SW 1271 (cell line): ENCODE measurements around the gene EEF2.
"Not testable (repeated sequence)": the region's sequence is repeated elsewhere in the genome, so short reads cannot be mapped to it uniquely, and the experiment has no call there.

Source experiments
- DNase-seq, 2 experiments: peaks; one replicate each; lab custom pipeline; 2025; lab: John Stamatoyannopoulos, UW

EEF2 gene

GRCh38 chr19:3968556-3969434, 16.5 kb downstream of the EEF2 start:
- DNase-seq: peak; percentile 84 to 97

GRCh38 chr19:3967983-3968382, 17.3 kb downstream of the EEF2 start:
- not testable (repeated sequence) for DNase-seq

GRCh38 chr19:3966051-3967017, 18.9 kb downstream of the EEF2 start:
- no peak for DNase-seq

- no peak for DNase-seq
Measured at GRCh38 chr19:3964256-3965194, 20.7 kb downstream of the EEF2 start.

GRCh38 chr19:3963458-3964255, 21.6 kb downstream of the EEF2 start:
- no peak for DNase-seq

- DNase-seq: no peak
Measured at GRCh38 chr19:3961007-3961406, 24.3 kb downstream of the EEF2 start.

GRCh38 chr19:3959766-3960131, 25.5 kb downstream of the EEF2 start:
- DNase-seq: no peak

- DNase-seq: no peak
Measured at GRCh38 chr19:3958836-3959765, 26.2 kb downstream of the EEF2 start.

GRCh38 chr19:3955688-3956087, 29.6 kb downstream of the EEF2 start:
- DNase-seq: no peak

GRCh38 chr19:3955276-3955675, 30.0 kb downstream of the EEF2 start:
- DNase-seq: not testable (repeated sequence)

GRCh38 chr19:3954107-3954506, 31.2 kb downstream of the EEF2 start:
- DNase-seq: no peak

- not testable (repeated sequence) for DNase-seq
Measured at GRCh38 chr19:3952755-3953276, 32.4 kb downstream of the EEF2 start.

- DNase-seq: no peak
Measured at GRCh38 chr19:3950871-3951861, 34.1 kb downstream of the EEF2 start.

GRCh38 chr19:3949997-3950859, 35.0 kb downstream of the EEF2 start:
- no peak for DNase-seq

GRCh38 chr19:3949294-3949693, 36.0 kb downstream of the EEF2 start:
- DNase-seq: no peak

- not testable (repeated sequence) for DNase-seq
Measured at GRCh38 chr19:3947316-3947933, 37.8 kb downstream of the EEF2 start.

- DNase-seq: no peak
Measured at GRCh38 chr19:3945838-3946237, 39.4 kb downstream of the EEF2 start.
